Uterus (tissue), 4 donors: ENCODE results near the gene FCRL1. TPM values are rescaled to one million over a fixed set of nuclear protein-coding genes. Genes with fewer than 3 reads are reported as not detected.

Experiments used
- DNase-seq, 2 donors: peaks; one replicate each; pipeline ENCODE4 v3.0.0-alpha.2; 2019 to 2020
- H3K27ac ChIP-seq, 2 donors: fragments of 200-600 bp; sonication (generic); 1 replicate in 1 of 2; 2 replicates in 1 of 2; pipeline ENCODE4 v1.5.1; 2016 to 2018
- H3K27me3 ChIP-seq, 2 donors: fragments of 200-600 bp; sonication (generic); one replicate each; pipeline ENCODE4 v1.5.1; 2018 to 2019; ENCODE audit warnings: control low read depth in 1 of 2
- H3K36me3 ChIP-seq, 2 donors: fragments of 200-600 bp; sonication (generic); one replicate each; pipeline ENCODE4 v1.5.1; 2019; ENCODE audit warnings: control low read depth in 1 of 2
- H3K4me1 ChIP-seq, 2 donors: fragments of 200-600 bp; sonication (generic); one replicate each; pipeline ENCODE4 v1.5.1; 2018 to 2019; ENCODE audit warnings: control low read depth in 1 of 2
- H3K4me3 ChIP-seq, 2 donors: fragments of 200-600 bp; sonication (generic); 1 replicate in 1 of 2; 2 replicates in 1 of 2; pipeline ENCODE4 v1.5.1; 2018 to 2019; ENCODE audit warnings: mild to moderate bottlenecking in 1 of 2
- H3K9me3 ChIP-seq, 2 donors: fragments of 200-600 bp; sonication (generic); one replicate each; pipeline ENCODE4 v1.5.1; 2019; ENCODE audit warnings: control low read depth in 1 of 2
- POLR2A ChIP-seq, 2 donors: fragments of 450-650 bp; IDR thresholded peaks; one replicate each; pipeline ENCODE4 v1.6.1; 2016; ENCODE audit warnings: antibody characterized with exemption in 2 of 2, mild to moderate bottlenecking in 1 of 2, moderate library complexity in 1 of 2
- intact Hi-C: fragments of 100-400 bp; cut with DNase I; formaldehyde crosslinking; loops from one replicate; pipeline ENCODE4 v1.15.1; 2023; ENCODE audit warnings: low total_unique reads
- total RNA-seq, 4 donors: library from RNA; depleted of rRNA in 3 of 4; stranded (reverse); fragments of >200 nt in 3 of 4; gene quantifications; one replicate each; pipeline versions ENCODE4 v1.1.0 to v1.2.4, GENCODE V29; 2014 to 2023
- TF ChIP-seq, protein P1 (sequence below), 4 experiments: fragments of 200-600 bp in 2 of 4; fragments of 450-650 bp in 2 of 4; sonication (generic) in 2 of 4; IDR thresholded peaks; one replicate each; pipeline ENCODE4 v1.5.1; 2016 to 2019; ENCODE audit warnings: antibody characterized with exemption in 4 of 4, mild to moderate bottlenecking in 2 of 4, moderate library complexity in 1 of 4
- donor health status: DM: yes; HTN: yes; CAD: no.

Gene FCRL1
- total RNA-seq, 4 donors from 2014 or later = 0.27 to 1.1 TPM; not detected in 2

DNA sequence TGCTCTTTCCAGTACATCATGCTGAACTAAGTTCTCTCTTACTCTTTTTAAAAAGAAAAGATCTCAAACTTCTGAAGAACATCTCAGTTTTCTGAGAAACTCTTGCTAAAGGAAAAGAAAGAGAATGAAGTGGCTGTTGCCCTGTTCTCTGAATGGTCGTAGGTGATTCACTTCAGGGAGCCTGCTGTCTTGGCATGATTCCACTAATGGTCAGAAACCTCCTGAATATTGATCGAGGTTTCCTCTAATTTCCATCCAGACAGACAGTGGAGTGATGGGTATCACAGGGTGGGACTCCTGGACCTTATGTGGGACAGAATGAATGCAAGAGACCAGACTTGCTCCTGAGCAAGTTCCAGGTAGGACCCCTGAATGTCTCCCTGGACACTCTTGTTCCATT is 45.5 kb downstream of the FCRL1 start:
- no peak overlapping the region for H3K27ac ChIP-seq
- H3K36me3 ChIP-seq = no peaks in the 10 kb centered on the region
- no peaks in the 10 kb centered on the region for H3K9me3 ChIP-seq
- no peaks in the 10 kb centered on the region for H3K4me1 ChIP-seq
- DNase-seq = no peak
- no peak for TF ChIP-seq POLR2A (IDR thresholded peaks at IDR 0.05)
- TF ChIP-seq, protein P1, sequence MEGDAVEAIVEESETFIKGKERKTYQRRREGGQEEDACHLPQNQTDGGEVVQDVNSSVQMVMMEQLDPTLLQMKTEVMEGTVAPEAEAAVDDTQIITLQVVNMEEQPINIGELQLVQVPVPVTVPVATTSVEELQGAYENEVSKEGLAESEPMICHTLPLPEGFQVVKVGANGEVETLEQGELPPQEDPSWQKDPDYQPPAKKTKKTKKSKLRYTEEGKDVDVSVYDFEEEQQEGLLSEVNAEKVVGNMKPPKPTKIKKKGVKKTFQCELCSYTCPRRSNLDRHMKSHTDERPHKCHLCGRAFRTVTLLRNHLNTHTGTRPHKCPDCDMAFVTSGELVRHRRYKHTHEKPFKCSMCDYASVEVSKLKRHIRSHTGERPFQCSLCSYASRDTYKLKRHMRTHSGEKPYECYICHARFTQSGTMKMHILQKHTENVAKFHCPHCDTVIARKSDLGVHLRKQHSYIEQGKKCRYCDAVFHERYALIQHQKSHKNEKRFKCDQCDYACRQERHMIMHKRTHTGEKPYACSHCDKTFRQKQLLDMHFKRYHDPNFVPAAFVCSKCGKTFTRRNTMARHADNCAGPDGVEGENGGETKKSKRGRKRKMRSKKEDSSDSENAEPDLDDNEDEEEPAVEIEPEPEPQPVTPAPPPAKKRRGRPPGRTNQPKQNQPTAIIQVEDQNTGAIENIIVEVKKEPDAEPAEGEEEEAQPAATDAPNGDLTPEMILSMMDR (IDR thresholded peaks at IDR 0.05) = no peak
- intact Hi-C loops = no loop called here
- no peaks in the 10 kb centered on the region for H3K27me3 ChIP-seq
- H3K4me3 ChIP-seq = no peak overlapping the region

DNA sequence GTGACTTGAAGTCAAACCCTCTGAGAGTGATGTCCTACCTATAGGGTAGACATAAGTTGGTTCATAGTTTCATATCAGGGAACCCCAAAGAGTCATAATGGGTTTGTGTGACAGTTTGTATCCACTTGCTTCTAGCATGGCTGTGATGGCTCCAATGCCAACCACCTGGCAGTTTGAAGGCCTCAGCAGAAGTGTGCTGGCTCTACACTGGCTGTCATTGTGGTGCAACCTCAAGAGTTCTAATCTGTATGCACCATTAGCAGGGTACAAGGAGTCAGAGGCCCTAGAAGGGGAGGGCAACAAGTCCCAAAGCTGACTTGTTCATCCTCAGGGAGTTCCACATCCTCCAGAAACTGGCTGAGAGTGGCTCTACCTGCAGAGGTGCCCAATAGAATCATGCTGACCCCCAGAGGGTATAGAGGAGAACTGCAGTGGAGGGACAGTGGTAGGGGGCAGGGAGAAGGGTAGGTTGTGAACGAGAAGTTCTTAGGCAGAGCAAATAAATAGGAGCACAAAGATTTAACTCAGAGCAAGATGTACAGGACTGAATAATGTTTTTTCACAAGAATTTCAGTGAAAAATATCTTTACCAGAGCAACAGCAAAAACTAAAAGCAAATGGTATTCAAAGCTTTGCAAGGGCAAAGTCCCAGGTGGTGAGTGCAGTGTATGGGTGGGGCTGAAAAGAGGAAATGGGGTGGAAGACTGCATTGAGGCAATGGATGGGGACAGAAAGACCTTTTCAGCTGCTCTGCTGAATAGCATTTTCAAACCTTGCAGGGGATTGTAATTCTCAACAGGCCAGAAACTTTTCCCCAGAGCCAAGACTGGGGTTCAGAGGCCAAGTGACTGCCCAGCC is 46.2 kb downstream of the FCRL1 start:
- H3K27me3 ChIP-seq = no peaks in the 10 kb centered on the region
- no peak for DNase-seq
- intact Hi-C loops = no loop called here
- TF ChIP-seq, protein P1 (IDR thresholded peaks at IDR 0.05) = no peak
- no peak for TF ChIP-seq POLR2A (IDR thresholded peaks at IDR 0.05)
- H3K27ac ChIP-seq = no peak overlapping the region
- H3K9me3 ChIP-seq = no peaks in the 10 kb centered on the region
- no peak overlapping the region for H3K4me3 ChIP-seq
- H3K4me1 ChIP-seq = no peaks in the 10 kb centered on the region
- H3K36me3 ChIP-seq = no peaks in the 10 kb centered on the region

DNA sequence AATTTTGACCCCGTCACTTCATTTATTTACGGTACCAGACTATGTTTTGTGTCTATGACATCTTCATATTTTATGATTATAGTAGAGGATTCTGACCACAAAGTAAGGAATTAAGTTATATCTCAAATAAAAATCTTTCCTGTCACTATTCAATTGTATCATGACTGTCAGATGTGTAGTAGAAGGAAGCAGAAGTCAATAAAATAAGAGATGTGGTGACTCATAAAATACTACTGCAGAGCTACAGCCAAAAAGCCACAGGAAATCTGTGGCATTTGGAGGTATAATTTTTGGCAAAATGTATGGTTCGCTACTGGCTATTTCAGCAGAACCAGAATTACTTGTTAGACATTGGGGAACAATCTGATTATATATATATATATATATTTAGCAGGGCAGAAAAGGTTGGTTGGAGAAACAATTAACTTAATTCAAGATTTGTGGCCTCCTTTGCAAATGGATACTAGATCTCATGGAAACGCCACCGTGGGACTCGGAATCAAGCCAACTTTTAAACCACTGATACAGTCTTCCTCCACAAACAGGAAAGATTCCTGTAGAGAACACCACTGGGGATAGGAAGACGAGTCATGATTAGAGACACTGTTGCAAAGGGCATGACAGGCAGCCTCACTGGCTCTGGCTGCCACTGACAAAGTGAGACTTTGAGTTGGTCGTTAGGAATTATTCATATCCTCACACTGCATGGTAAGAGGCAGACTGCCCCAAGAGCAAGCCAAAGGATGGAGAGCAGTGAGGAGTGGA is 48.1 kb downstream of the FCRL1 start:
- H3K36me3 ChIP-seq = no peaks in the 10 kb centered on the region
- intact Hi-C loops = no loop called here
- H3K4me3 ChIP-seq = no peak overlapping the region
- TF ChIP-seq, protein P1 (IDR thresholded peaks at IDR 0.05) = no peak
- no peak for TF ChIP-seq POLR2A (IDR thresholded peaks at IDR 0.05)
- DNase-seq = no peak
- no peak overlapping the region for H3K27ac ChIP-seq
- H3K9me3 ChIP-seq = no peaks in the 10 kb centered on the region
- H3K4me1 ChIP-seq = no peaks in the 10 kb centered on the region
- H3K27me3 ChIP-seq = no peaks in the 10 kb centered on the region

- intact Hi-C loops = no loop called here
- Histone ChIP-seq H3K4me1 (no peaks in the 10 kb centered on the region), H3K27me3 (no peaks in the 10 kb centered on the region), H3K9me3 (no peaks in the 10 kb centered on the region), H3K4me3 (no peak overlapping the region), H3K36me3 (no peaks in the 10 kb centered on the region), H3K27ac (no peak overlapping the region)
- DNase-seq = no peak
- TF ChIP-seq, protein P1 (IDR thresholded peaks at IDR 0.05) = no peak
- TF ChIP-seq POLR2A (IDR thresholded peaks at IDR 0.05) = no peak
Observed at GRCh38 chr1:157770442-157771043, 49.4 kb downstream of the FCRL1 start.
